Naive thymus-derived CD4-positive, alpha-beta T cell (primary cell): ENCODE data around the gene SLIT1. TPM values are rescaled to one million over a fixed set of nuclear protein-coding genes. Genes with fewer than 3 reads are reported as not detected.

Experiments used
- ATAC-seq: fragments of 150-1000 bp; cut with Tn5 transposase; 2 replicates; pipeline ENCODE4 v1.10.0; 2021; ENCODE audit warnings: mild to moderate bottlenecking, moderate library complexity
- CTCF ChIA-PET: fragments of 350-600 bp; sonication (Branson Sonifier 250); formaldehyde crosslinking; loops from one replicate; lab custom pipeline; 2021; ENCODE audit warnings: antibody characterized with exemption; lab: Charles Lee
- POLR2A ChIA-PET: fragments of 350-600 bp; sonication (Branson Sonifier 250); formaldehyde crosslinking; loops from one replicate; lab custom pipeline; 2021; ENCODE audit warnings: antibody characterized with exemption, inconsistent platforms; lab: Charles Lee
- DNase-seq, 9 donors: peaks; one replicate each; pipeline versions ENCODE4 v3.0.0 to v3.0.0-alpha.2; 2020 to 2022; ENCODE audit warnings: mixed read lengths in 1 of 9
- H3K27ac ChIP-seq: one replicate; pipeline ENCODE4 v1.7.0; 2013; ENCODE audit warnings: mild to moderate bottlenecking, low read depth, low read length, moderate library complexity
- H3K27me3 ChIP-seq, 2 donors: one replicate each; pipeline ENCODE4 v1.7.0; 2013; ENCODE audit warnings: low read length in 2 of 2, mild to moderate bottlenecking in 2 of 2, moderate library complexity in 2 of 2; ENCODE audit not compliant: control insufficient read depth in 2 of 2, insufficient read depth in 2 of 2
- H3K36me3 ChIP-seq, 3 experiments: 1 replicate in 2 of 3; 2 replicates in 1 of 3; pipeline ENCODE4 v1.7.0; 2013; ENCODE audit warnings: low read length in 3 of 3, mild to moderate bottlenecking in 3 of 3, moderate library complexity in 1 of 3; ENCODE audit not compliant: insufficient read depth in 3 of 3, control insufficient read depth in 2 of 3
- H3K4me1 ChIP-seq, 2 donors: one replicate each; pipeline ENCODE4 v1.7.0; 2013; ENCODE audit warnings: low read length in 2 of 2, mild to moderate bottlenecking in 2 of 2, moderate library complexity in 1 of 2; ENCODE audit not compliant: control insufficient read depth in 2 of 2, insufficient read depth in 2 of 2
- H3K4me3 ChIP-seq: 2 replicates; pipeline ENCODE4 v1.7.0; 2013; ENCODE audit warnings: mild to moderate bottlenecking, low read length
- H3K9me3 ChIP-seq, 3 experiments: 1 replicate in 2 of 3; 2 replicates in 1 of 3; pipeline ENCODE4 v1.7.0; 2013; ENCODE audit warnings: low read length in 3 of 3; ENCODE audit not compliant: control insufficient read depth in 2 of 3
- H3K27ac Mint-ChIP-seq, 9 donors: one replicate each; pipeline ENCODE4 v1.8.0; 2020 to 2022; ENCODE audit warnings: mixed read lengths in 9 of 9, mild to moderate bottlenecking in 8 of 9, moderate library complexity in 5 of 9, inconsistent platforms in 2 of 9
- H3K27me3 Mint-ChIP-seq, 5 donors: one replicate each; pipeline ENCODE4 v1.8.0; 2021 to 2022; ENCODE audit warnings: mixed read lengths in 5 of 5, mild to moderate bottlenecking in 1 of 5
- H3K36me3 Mint-ChIP-seq, 5 donors: one replicate each; pipeline ENCODE4 v1.8.0; 2020 to 2022; ENCODE audit warnings: mixed read lengths in 5 of 5, mild to moderate bottlenecking in 3 of 5, inconsistent platforms in 1 of 5
- H3K4me1 Mint-ChIP-seq, 7 donors: one replicate each; pipeline ENCODE4 v1.8.0; 2020 to 2022; ENCODE audit warnings: mixed read lengths in 7 of 7, mild to moderate bottlenecking in 3 of 7, inconsistent platforms in 1 of 7
- H3K4me3 Mint-ChIP-seq, 10 donors: one replicate each; pipeline ENCODE4 v1.8.0; 2020 to 2022; ENCODE audit warnings: mild to moderate bottlenecking in 10 of 10, mixed read lengths in 10 of 10, moderate library complexity in 6 of 10, inconsistent platforms in 2 of 10
- H3K9me3 Mint-ChIP-seq, 11 donors: one replicate each; pipeline ENCODE4 v1.8.0; 2020 to 2022; ENCODE audit warnings: mixed read lengths in 11 of 11, mild to moderate bottlenecking in 4 of 11, inconsistent platforms in 1 of 11, moderate library complexity in 1 of 11
- intact Hi-C, 2 donors: fragments of 100-400 bp; cut with micrococcal nuclease; formaldehyde crosslinking; loops; one replicate each; pipeline ENCODE4 v1.15.1; 2023
- polyA plus RNA-seq, 2 donors: library from polyadenylated mRNA; unstranded; fragments of 300-500 nt; fragmentation: Illumina TruSeq; gene quantifications; one replicate each; pipeline ENCODE4 v1.2.3, GENCODE V29; 2021
- total RNA-seq, 6 experiments: library from RNA in 5 of 6; stranded (reverse) in 5 of 6; gene quantifications; 1 replicate in 5 of 6; 2 replicates in 1 of 6; pipeline ENCODE4 v1.2.3 and lab custom pipeline; 2021 to 2026

The SLIT1 gene
- total and polyA plus RNA-seq, 7 experiments from 2014 or later = 0.19 to 0.88 (median 0.44) TPM; not detected in 2

DNA sequence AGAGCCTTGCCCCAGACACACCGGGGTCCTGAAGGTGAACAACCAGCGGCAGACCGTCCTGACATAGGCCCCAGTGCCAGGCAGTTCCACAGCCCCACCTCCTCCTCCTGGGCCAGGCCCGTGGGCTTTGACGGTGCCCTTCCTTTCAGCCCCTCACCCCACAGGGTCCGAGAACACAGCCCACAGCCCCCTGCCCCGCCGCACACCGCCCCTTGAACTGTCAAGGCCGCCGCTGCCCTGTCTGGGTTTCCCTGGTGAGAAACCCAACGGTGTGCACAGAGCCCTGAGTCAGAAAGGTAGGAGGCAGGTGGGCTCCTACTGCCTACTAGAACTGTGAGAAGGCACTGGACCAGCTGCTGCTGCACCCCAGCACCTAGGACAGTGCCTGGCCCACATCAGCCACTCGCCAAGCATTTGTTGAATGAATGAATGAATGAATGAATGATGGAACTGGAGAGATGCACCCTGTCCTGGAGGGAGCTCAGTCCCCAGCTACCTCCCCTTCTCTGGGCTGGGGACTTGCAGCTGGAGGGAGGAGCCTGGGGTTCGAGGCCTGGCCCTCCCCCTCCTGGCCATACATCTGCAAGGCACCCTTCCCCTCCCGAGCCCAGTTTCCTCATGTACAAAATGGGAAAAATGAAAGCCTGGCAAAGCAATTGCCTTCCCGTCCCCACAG lies 117.9 kb downstream of the SLIT1 start:
- Histone ChIP-seq H3K9me3 (no peaks in the 10 kb centered on the region), H3K36me3 (no peaks in the 10 kb centered on the region), H3K27ac (no peak overlapping the region), H3K27me3 (no peaks in the 10 kb centered on the region), H3K4me3 (no peak overlapping the region), H3K4me1 (no peaks in the 10 kb centered on the region)
- ChIA-PET CTCF (interaction anchor here (11.8 kb wide), 1 partner anchor 140 kb away, joined by 159 read pairs; no protein-coding TSS in a partner anchor), POLR2A (no interaction called here)
- peaks cover 9 to 29% (median 21%) of the 10 kb centered on the region in 5 donors for H3K27me3 Mint-ChIP-seq
- no peak for ATAC-seq
- no peaks in the 10 kb centered on the region for H3K36me3 Mint-ChIP-seq
- H3K4me1 Mint-ChIP-seq = peaks cover 0 to 12% (median 3%) of the 10 kb centered on the region in 7 donors
- H3K27ac Mint-ChIP-seq = no peak overlapping the region
- DNase-seq = no peak
- peaks cover 0 to 6% (median 0%) of the 10 kb centered on the region in 11 donors for H3K9me3 Mint-ChIP-seq
- intact Hi-C loops = no loop called here
- no peak overlapping the region for H3K4me3 Mint-ChIP-seq

- no peak for DNase-seq
- Mint-ChIP-seq H3K27me3 (peaks cover 7 to 21% (median 20%) of the 10 kb centered on the region in 5 donors), H3K9me3 (peaks cover 0 to 6% (median 0%) of the 10 kb centered on the region in 11 donors), H3K4me3 (no peak overlapping the region), H3K27ac (no peak overlapping the region), H3K4me1 (peaks cover 0 to 12% (median 3%) of the 10 kb centered on the region in 7 donors), H3K36me3 (no peaks in the 10 kb centered on the region)
- Histone ChIP-seq H3K9me3 (no peaks in the 10 kb centered on the region), H3K36me3 (no peaks in the 10 kb centered on the region), H3K4me1 (no peaks in the 10 kb centered on the region), H3K27ac (no peak overlapping the region), H3K4me3 (no peak overlapping the region), H3K27me3 (no peaks in the 10 kb centered on the region)
- POLR2A ChIA-PET = no interaction called here
- CTCF ChIA-PET = interaction anchor here (11.8 kb wide), 1 partner anchor 141 kb away, joined by 159 read pairs; no protein-coding TSS in a partner anchor
- no peak for ATAC-seq
- intact Hi-C loops = no loop called here
Measured at GRCh38 chr10:97066877-97067555, 118.7 kb downstream of the SLIT1 start.

DNA sequence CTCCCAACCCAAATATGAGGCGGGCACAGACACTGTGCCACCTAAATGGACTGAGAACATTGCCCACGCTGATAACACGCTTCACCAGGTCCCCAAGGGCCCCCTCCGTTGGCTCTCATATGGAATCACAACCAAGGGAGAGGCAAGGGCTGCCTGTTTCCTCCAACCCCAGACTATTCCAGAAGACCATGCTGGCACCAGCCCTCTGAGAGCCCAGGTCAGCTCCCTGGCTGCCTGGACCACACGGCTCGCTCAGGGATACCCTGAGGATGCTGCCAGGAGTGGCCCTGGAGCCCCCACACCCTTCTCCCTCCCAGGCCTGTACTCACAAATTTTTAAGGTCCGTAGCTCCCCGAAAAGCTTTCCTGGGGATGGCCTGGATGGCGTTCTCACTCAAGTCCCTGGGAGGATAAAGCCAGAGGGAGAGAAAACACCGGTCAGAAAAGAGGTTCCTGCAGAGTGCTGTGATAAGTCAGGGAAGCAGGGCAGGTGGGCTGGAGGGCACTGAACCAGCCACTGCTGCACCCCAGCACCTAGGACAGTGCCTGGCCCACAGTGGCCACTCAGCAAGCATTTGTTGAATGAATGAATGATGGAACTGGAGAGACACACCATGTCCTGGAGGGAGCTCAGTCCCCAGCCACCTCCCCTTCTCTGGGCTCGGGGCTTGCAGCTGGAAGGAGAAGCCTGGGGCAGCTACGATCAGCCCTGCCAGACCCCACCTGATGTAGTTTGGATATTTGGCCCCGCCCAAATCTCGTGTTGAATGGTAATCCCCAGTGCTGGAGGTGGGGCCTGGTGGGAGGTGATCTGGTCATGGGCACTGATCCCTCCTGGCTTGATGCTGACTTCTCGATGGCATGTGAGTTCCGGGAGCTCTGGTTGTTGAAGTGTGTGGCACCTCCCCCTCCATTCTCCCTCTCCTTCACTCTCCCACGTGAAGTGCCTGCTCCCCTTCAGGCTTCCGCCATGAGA lies 119.8 kb downstream of the SLIT1 start:
- Mint-ChIP-seq H3K27me3 (peaks cover 2 to 10% (median 9%) of the 10 kb centered on the region in 5 donors), H3K36me3 (no peaks in the 10 kb centered on the region), H3K4me3 (no peak overlapping the region), H3K9me3 (peaks cover 0 to 6% (median 0%) of the 10 kb centered on the region in 11 donors), H3K27ac (no peak overlapping the region), H3K4me1 (peaks cover 0 to 12% (median 3%) of the 10 kb centered on the region in 7 donors)
- Histone ChIP-seq H3K27me3 (no peaks in the 10 kb centered on the region), H3K4me1 (no peaks in the 10 kb centered on the region), H3K36me3 (no peaks in the 10 kb centered on the region), H3K4me3 (no peak overlapping the region), H3K27ac (no peak overlapping the region), H3K9me3 (no peaks in the 10 kb centered on the region)
- ChIA-PET POLR2A (no interaction called here), CTCF (interaction anchor here (11.8 kb wide), 1 partner anchor 142 kb away, joined by 159 read pairs; no protein-coding TSS in a partner anchor)
- ATAC-seq = no peak
- intact Hi-C loops = no loop called here
- no peak for DNase-seq

DNA sequence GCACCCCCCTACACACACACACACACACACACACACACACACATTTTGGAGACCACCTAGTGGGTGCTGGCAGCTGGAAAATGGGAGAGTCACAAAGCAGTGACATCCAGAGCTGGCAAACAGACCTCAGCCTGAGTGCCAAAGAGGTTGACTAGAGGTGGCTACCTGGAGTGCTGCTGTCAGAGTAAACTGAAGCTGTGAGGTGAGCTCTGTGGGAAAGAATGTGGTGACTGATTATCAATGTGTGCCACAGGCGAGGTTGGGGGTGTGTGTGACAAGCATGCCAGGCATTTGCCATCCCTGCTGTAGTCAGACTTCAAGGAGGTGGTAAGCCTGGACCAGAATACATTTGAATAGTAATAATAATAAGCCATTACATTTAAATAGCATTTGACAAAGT lies 120.6 kb downstream of the SLIT1 start:
- peaks cover 0 to 8% (median 6%) of the 10 kb centered on the region in 5 donors for H3K27me3 Mint-ChIP-seq
- POLR2A ChIA-PET = no interaction called here
- H3K36me3 Mint-ChIP-seq = no peaks in the 10 kb centered on the region

GRCh38 chr10:97063983-97064837 lies 121.5 kb downstream of the SLIT1 start:
- Mint-ChIP-seq H3K27ac (no peak overlapping the region), H3K27me3 (peaks cover 0 to 8% (median 3%) of the 10 kb centered on the region in 5 donors)
- CTCF ChIA-PET = no interaction called here

More for the DNA sequence above, 120.6 kb downstream of the SLIT1 start:
- H3K4me3 ChIP-seq = no peak overlapping the region
- no peak overlapping the region for H3K27ac ChIP-seq
- H3K4me3 Mint-ChIP-seq = no peak overlapping the region
- H3K4me1 Mint-ChIP-seq = peaks cover 0 to 9% (median 3%) of the 10 kb centered on the region in 7 donors
- no peaks in the 10 kb centered on the region for H3K4me1 ChIP-seq
- H3K9me3 ChIP-seq = no peaks in the 10 kb centered on the region
- no peaks in the 10 kb centered on the region for H3K27me3 ChIP-seq
- peaks cover 0 to 6% (median 0%) of the 10 kb centered on the region in 11 donors for H3K9me3 Mint-ChIP-seq
- no peak for DNase-seq
- CTCF ChIA-PET = interaction anchor here (11.8 kb wide), 1 partner anchor 143 kb away, joined by 159 read pairs; no protein-coding TSS in a partner anchor
- no peak overlapping the region for H3K27ac Mint-ChIP-seq
- H3K36me3 ChIP-seq = no peaks in the 10 kb centered on the region
- no peak for ATAC-seq
- intact Hi-C loops = no loop called here

More at GRCh38 chr10:97063983-97064837, 121.5 kb downstream of the SLIT1 start:
- no peaks in the 10 kb centered on the region for H3K36me3 ChIP-seq
- H3K4me1 ChIP-seq = no peaks in the 10 kb centered on the region
- POLR2A ChIA-PET = no interaction called here
- ATAC-seq (no peak), DNase-seq (no peak)
- H3K4me3 ChIP-seq = no peak overlapping the region
- Mint-ChIP-seq H3K36me3 (no peaks in the 10 kb centered on the region), H3K4me1 (peaks cover 0 to 5% (median 0%) of the 10 kb centered on the region in 7 donors), H3K9me3 (peaks cover 0 to under 1% (median 0%) of the 10 kb centered on the region in 11 donors), H3K4me3 (no peak overlapping the region)
- intact Hi-C loops = no loop called here
- H3K27ac ChIP-seq = no peak overlapping the region
- no peaks in the 10 kb centered on the region for H3K27me3 ChIP-seq
- no peaks in the 10 kb centered on the region for H3K9me3 ChIP-seq
